Astrocyte (in vitro differentiated cells and primary cell): ENCODE results near the gene HYLS1. TPM values are rescaled to one million over a fixed set of nuclear protein-coding genes. Genes with fewer than 3 reads are reported as not detected.

Experiments used
- DNase-seq: peaks from one replicate; pipeline ENCODE4 v3.0.0-alpha.2; 2010; ENCODE audit warnings: low read depth
- FAIRE-seq: peaks from 2 replicates; lab custom pipeline; 2011; peaks lifted over from hg19 to GRCh38; lab: Jason Lieb, UNC
- H2AFZ ChIP-seq: 2 replicates; pipeline ENCODE4 v1.6.0; 2012; ENCODE audit warnings: low read depth, low read length, inconsistent platforms
- H3K27ac ChIP-seq: 2 replicates; pipeline ENCODE4 v1.5.1; 2011; ENCODE audit warnings: low read depth, low read length, inconsistent platforms
- H3K27me3 ChIP-seq: 2 replicates; pipeline ENCODE4 v1.6.0; 2011; ENCODE audit warnings: low read length, inconsistent platforms; ENCODE audit not compliant: insufficient read depth
- H3K36me3 ChIP-seq: 2 replicates; pipeline ENCODE4 v1.5.1; 2011; ENCODE audit warnings: low read length, inconsistent platforms; ENCODE audit not compliant: insufficient read depth
- H3K4me1 ChIP-seq: 2 replicates; pipeline ENCODE4 v1.5.1; 2011; ENCODE audit warnings: low read length, inconsistent platforms; ENCODE audit not compliant: insufficient read depth
- H3K4me2 ChIP-seq: 2 replicates; pipeline ENCODE4 v1.6.0; 2012; ENCODE audit warnings: low read length, inconsistent platforms
- H3K4me3 ChIP-seq: 2 replicates; pipeline ENCODE4 v1.5.1; 2011; ENCODE audit warnings: low read depth, mild to moderate bottlenecking, low read length, inconsistent platforms; ENCODE audit not compliant: insufficient read depth
- H3K79me2 ChIP-seq: 2 replicates; pipeline ENCODE4 v1.6.0; 2012; ENCODE audit warnings: mild to moderate bottlenecking, low read length, inconsistent platforms; ENCODE audit not compliant: insufficient read depth
- H3K9ac ChIP-seq: 2 replicates; pipeline ENCODE4 v1.6.0; 2012; ENCODE audit warnings: mild to moderate bottlenecking, low read length, inconsistent platforms
- H3K9me3 ChIP-seq: 2 replicates; pipeline ENCODE4 v1.5.1; 2012; ENCODE audit warnings: low read depth, mild to moderate bottlenecking, low read length, inconsistent platforms; ENCODE audit not compliant: insufficient read depth
- H4K20me1 ChIP-seq: 2 replicates; pipeline ENCODE4 v1.6.0; 2012; ENCODE audit warnings: low read length, inconsistent platforms; ENCODE audit not compliant: insufficient read depth
- H3K27ac Mint-ChIP-seq: one replicate; pipeline ENCODE4 v1.8.0; 2021; ENCODE audit warnings: mild to moderate bottlenecking, mixed read lengths; ENCODE audit not compliant: unreplicated experiment
- H3K27me3 Mint-ChIP-seq: one replicate; pipeline ENCODE4 v1.8.0; 2021; ENCODE audit warnings: low read depth, mixed read lengths; ENCODE audit not compliant: unreplicated experiment
- H3K36me3 Mint-ChIP-seq: one replicate; pipeline ENCODE4 v1.8.0; 2021; ENCODE audit warnings: low read depth, mixed read lengths; ENCODE audit not compliant: unreplicated experiment
- H3K4me1 Mint-ChIP-seq: one replicate; pipeline ENCODE4 v1.8.0; 2021; ENCODE audit warnings: low read depth, mixed read lengths; ENCODE audit not compliant: unreplicated experiment
- H3K4me3 Mint-ChIP-seq: one replicate; pipeline ENCODE4 v1.8.0; 2021; ENCODE audit warnings: mild to moderate bottlenecking, moderate library complexity, mixed read lengths; ENCODE audit not compliant: unreplicated experiment
- H3K9me3 Mint-ChIP-seq: one replicate; pipeline ENCODE4 v1.8.0; 2021; ENCODE audit warnings: mild to moderate bottlenecking, mixed read lengths; ENCODE audit not compliant: unreplicated experiment
- CTCF ChIP-seq: IDR thresholded peaks from 2 replicates; pipeline ENCODE4 v1.5.1; 2011; ENCODE audit warnings: low read depth, mild to moderate bottlenecking, inconsistent platforms, low read length, moderate library complexity; ENCODE audit not compliant: insufficient read depth
- EZH2 ChIP-seq: IDR thresholded peaks from 2 replicates; pipeline ENCODE4 v1.6.1; 2012; ENCODE audit warnings: mild to moderate bottlenecking, low read length, inconsistent platforms; ENCODE audit not compliant: insufficient read depth
- total RNA-seq: library from RNA; stranded (reverse); gene quantifications from 2 replicates; pipeline ENCODE4 v1.2.1, GENCODE V29; 2021

HYLS1 gene
- total RNA-seq, 1 donor from 2014 or later = 3.2 TPM

DNA sequence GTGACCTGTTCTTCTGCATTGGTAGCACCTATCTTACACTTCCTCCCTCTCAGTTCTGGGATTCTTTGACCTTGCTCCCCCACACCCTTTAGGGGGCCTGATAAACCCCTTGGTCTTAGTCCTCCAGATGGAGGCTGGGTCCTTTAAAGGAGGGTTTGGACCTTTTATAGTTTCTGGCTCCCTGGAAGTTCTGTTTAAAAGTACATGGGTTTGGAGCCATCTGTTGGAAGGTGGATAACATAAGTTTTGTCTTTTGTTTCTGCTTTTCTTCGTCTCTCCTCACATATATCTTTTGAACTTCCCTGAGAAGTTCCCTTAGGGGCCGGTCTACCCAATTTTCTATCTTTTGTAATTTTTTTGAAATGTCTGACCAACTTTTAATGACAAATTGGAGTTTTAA is 17.9 kb upstream of the HYLS1 start:
- Histone ChIP-seq H3K9me3 (peaks cover 6% of the 10 kb centered on the region), H2AFZ (no peak overlapping the region), H3K27me3 (no peaks in the 10 kb centered on the region), H3K4me1 (no peaks in the 10 kb centered on the region), H3K27ac (no peak overlapping the region), H4K20me1 (no peaks in the 10 kb centered on the region), H3K4me3 (no peak overlapping the region), H3K79me2 (no peaks in the 10 kb centered on the region), H3K9ac (no peak overlapping the region), H3K4me2 (no peak overlapping the region), H3K36me3 (no peaks in the 10 kb centered on the region)
- H3K27ac Mint-ChIP-seq = no peak overlapping the region
- FAIRE-seq (no peak), DNase-seq (no peak)
- H3K27me3 Mint-ChIP-seq = peaks cover 4% of the 10 kb centered on the region
- no peak overlapping the region for H3K4me3 Mint-ChIP-seq
- H3K4me1 Mint-ChIP-seq = peaks cover 2% of the 10 kb centered on the region
- H3K36me3 Mint-ChIP-seq = peaks cover 3% of the 10 kb centered on the region
- TF ChIP-seq EZH2 (no peak), CTCF (no peak)
- H3K9me3 Mint-ChIP-seq = peaks cover 4% of the 10 kb centered on the region

GRCh38 chr11:125871391-125872137 is 15.9 kb upstream of the HYLS1 start:
- Mint-ChIP-seq H3K27me3 (peaks cover 4% of the 10 kb centered on the region), H3K9me3 (peaks cover 4% of the 10 kb centered on the region), H3K4me3 (no peak overlapping the region), H3K4me1 (peaks cover 2% of the 10 kb centered on the region), H3K36me3 (peaks cover 3% of the 10 kb centered on the region), H3K27ac (no peak overlapping the region)
- peaks cover 6% of the 10 kb centered on the region for H3K9me3 ChIP-seq
- no peaks in the 10 kb centered on the region for H4K20me1 ChIP-seq
- H3K4me3 ChIP-seq = no peak overlapping the region
- DNase-seq (no peak), FAIRE-seq (no peak)
- no peaks in the 10 kb centered on the region for H3K4me1 ChIP-seq
- no peaks in the 10 kb centered on the region for H3K79me2 ChIP-seq
- no peak overlapping the region for H3K27ac ChIP-seq
- H3K27me3 ChIP-seq = no peaks in the 10 kb centered on the region
- TF ChIP-seq EZH2 (no peak), CTCF (peak; percentile 48)
- H3K9ac ChIP-seq = no peak overlapping the region
- H3K4me2 ChIP-seq = no peak overlapping the region
- H3K36me3 ChIP-seq = no peaks in the 10 kb centered on the region
- H2AFZ ChIP-seq = no peak overlapping the region

- H3K4me3 ChIP-seq = no peak overlapping the region
- H3K9me3 Mint-ChIP-seq = peaks cover 4% of the 10 kb centered on the region
- H3K36me3 ChIP-seq = no peaks in the 10 kb centered on the region
- peaks cover 6% of the 10 kb centered on the region for H3K9me3 ChIP-seq
- no peaks in the 10 kb centered on the region for H4K20me1 ChIP-seq
- no peak for DNase-seq
- no peak for FAIRE-seq
- no peak overlapping the region for H3K4me2 ChIP-seq
- peaks cover 2% of the 10 kb centered on the region for H3K4me1 Mint-ChIP-seq
- peaks cover 4% of the 10 kb centered on the region for H3K27me3 Mint-ChIP-seq
- H3K36me3 Mint-ChIP-seq = peaks cover 3% of the 10 kb centered on the region
- no peak overlapping the region for H3K4me3 Mint-ChIP-seq
- H3K9ac ChIP-seq = no peak overlapping the region
- TF ChIP-seq CTCF (no peak), EZH2 (no peak)
- H3K79me2 ChIP-seq = no peaks in the 10 kb centered on the region
- H2AFZ ChIP-seq = no peak overlapping the region
- no peak overlapping the region for H3K27ac Mint-ChIP-seq
- H3K27ac ChIP-seq = no peak overlapping the region
- H3K27me3 ChIP-seq = no peaks in the 10 kb centered on the region
- H3K4me1 ChIP-seq = no peaks in the 10 kb centered on the region
Observed at GRCh38 chr11:125872138-125872491, 15.4 kb upstream of the HYLS1 start.
